ENCODE data around the gene MAN1B1. TPM values are rescaled to one million over a fixed set of nuclear protein-coding genes. Genes with fewer than 3 reads are reported as not detected.
"Not testable (repeated sequence)": the region's sequence is repeated elsewhere in the genome, so short reads cannot be mapped to it uniquely, and the experiment has no call there.

MAN1B1 gene
- total RNA-seq, 4 donors from 2014 or later = 26.1 to 30.2 (median 29.3) TPM

DNA sequence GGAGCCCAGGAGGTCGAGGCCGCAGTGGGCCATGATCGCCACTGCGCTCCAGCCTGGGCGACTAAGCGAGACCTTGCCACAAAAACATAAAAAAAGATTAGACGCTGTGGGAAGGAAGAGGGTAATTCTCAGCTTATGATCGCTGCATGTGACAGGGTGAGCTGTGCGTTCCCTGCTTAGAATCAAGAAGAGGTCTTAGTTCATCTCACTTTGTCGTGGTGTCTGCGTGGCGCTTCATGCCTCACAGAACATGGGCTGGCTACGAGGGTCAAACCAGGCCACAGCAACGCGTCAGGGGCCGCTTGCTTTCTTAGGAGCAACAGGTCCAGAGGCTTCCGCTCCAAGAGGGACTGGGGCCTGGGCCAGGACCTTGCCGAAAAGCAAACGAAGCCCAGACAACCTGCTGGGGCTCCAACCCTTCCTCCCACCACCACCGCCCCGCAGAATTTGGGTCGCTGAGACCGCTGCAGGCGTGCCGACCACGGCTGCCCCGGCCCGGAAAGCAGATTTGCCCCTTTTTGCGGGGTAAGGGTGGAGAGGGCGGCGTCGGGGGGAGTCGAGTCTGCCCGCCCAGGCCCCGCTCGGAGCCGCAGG lies 42.2 kb downstream of the MAN1B1 start:
- TF ChIP-seq CTCF (IDR thresholded peaks at IDR 0.05) (no peak), POLR2A (IDR thresholded peaks at IDR 0.05) (no peak)
- no peak for ATAC-seq
- Histone ChIP-seq H3K27me3 (peaks cover 39% of the 10 kb centered on the region), H3K27ac (peak overlapping the region in 3 of 4 donors; percentile 68 to 77 (median 76)), H3K36me3 (no peaks in the 10 kb centered on the region), H3K4me3 (peak overlapping the region; percentile 37 to 66), H3K9me3 (peaks cover 0 to 19% (median 0%) of the 10 kb centered on the region in 3 donors), H3K4me1 (peaks cover 0 to 38% (median 12%) of the 10 kb centered on the region in 3 donors)
- WGBS, 2 donors (ENCODE audit: low coverage in 1 of 2) = 48 to 64% methylated on average over 9 to 16 of the region's 37 CpGs

- H3K27ac ChIP-seq = peak overlapping the region in 3 of 4 donors; percentile 68 to 77 (median 76)
- peaks cover 0 to 38% (median 12%) of the 10 kb centered on the region in 3 donors for H3K4me1 ChIP-seq
- peaks cover 45% of the 10 kb centered on the region for H3K27me3 ChIP-seq
- TF ChIP-seq CTCF (IDR thresholded peaks at IDR 0.05) (no peak), POLR2A (IDR thresholded peaks at IDR 0.05) (peak; percentile 27 to 28), POLR2AphosphoS5 (IDR thresholded peaks at IDR 0.05) (peak; percentile 38)
- peak overlapping the region; percentile 37 to 66 for H3K4me3 ChIP-seq
- ATAC-seq = peak; percentile 96
- WGBS, 2 donors (ENCODE audit: low coverage in 1 of 2) = no CpG with 5 or more reads among the region's 86 CpGs
- H3K36me3 ChIP-seq = no peaks in the 10 kb centered on the region
- peaks cover 0 to 19% (median 0%) of the 10 kb centered on the region in 3 donors for H3K9me3 ChIP-seq
These were observed 42.8 kb downstream of the MAN1B1 start for GRCh38 chr9:137129456-137130175.

- TF ChIP-seq POLR2A (IDR thresholded peaks at IDR 0.05) (no peak), POLR2AphosphoS5 (IDR thresholded peaks at IDR 0.05) (no peak), EP300 (IDR thresholded peaks at IDR 0.05) (no peak), CTCF (IDR thresholded peaks at IDR 0.05) (no peak)
- Histone ChIP-seq H3K4me3 (peak overlapping the region; percentile 37 to 66), H3K4me1 (peaks cover 0 to 38% (median 12%) of the 10 kb centered on the region in 3 donors), H3K27ac (peak overlapping the region in 3 of 4 donors; percentile 68 to 77 (median 76)), H3K36me3 (no peaks in the 10 kb centered on the region), H3K27me3 (peaks cover 52% of the 10 kb centered on the region), H3K9me3 (peaks cover 0 to 19% (median 0%) of the 10 kb centered on the region in 3 donors)
- WGBS, 2 donors (ENCODE audit: low coverage in 1 of 2) = no CpG with 5 or more reads among the region's 58 CpGs
- no peak for ATAC-seq
These were observed 43.5 kb downstream of the MAN1B1 start for GRCh38 chr9:137130176-137130755.

DNA sequence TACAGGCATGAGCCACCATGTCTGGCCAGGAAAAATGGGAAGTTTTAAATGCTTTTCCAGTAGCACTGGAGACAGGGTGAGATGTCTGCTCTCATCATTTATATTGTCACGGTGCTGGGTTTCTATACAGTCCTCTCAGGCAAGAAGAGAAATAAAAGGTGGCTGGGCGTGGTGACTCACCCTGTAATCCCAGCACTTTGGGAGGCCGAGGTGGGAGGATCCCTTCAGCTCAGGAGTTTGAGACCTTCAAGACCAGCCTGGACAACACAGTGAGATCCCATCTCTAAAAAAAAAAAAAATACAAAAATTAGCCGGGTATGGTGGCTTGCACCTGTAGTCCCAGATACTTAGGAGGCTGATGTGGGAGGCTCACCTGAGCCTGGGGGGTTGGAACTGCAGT lies 47.4 kb downstream of the MAN1B1 start:
- Histone ChIP-seq H3K4me1 (peaks cover 0 to 26% (median 3%) of the 10 kb centered on the region in 3 donors), H3K36me3 (no peaks in the 10 kb centered on the region), H3K4me3 (no peak overlapping the region), H3K27me3 (peaks cover 91% of the 10 kb centered on the region), H3K27ac (no peak overlapping the region), H3K9me3 (peaks cover 0 to 19% (median 0%) of the 10 kb centered on the region in 3 donors)
- 63% methylated on average over 3 of the region's 4 CpGs; no CpG with 5 or more reads in 1 of the 2 donors for WGBS, 2 donors (ENCODE audit: low coverage in 1 of 2)
- TF ChIP-seq CTCF (IDR thresholded peaks at IDR 0.05) = no peak
- TF ChIP-seq POLR2A (IDR thresholded peaks at IDR 0.05) = no peak
- ATAC-seq = no peak

DNA sequence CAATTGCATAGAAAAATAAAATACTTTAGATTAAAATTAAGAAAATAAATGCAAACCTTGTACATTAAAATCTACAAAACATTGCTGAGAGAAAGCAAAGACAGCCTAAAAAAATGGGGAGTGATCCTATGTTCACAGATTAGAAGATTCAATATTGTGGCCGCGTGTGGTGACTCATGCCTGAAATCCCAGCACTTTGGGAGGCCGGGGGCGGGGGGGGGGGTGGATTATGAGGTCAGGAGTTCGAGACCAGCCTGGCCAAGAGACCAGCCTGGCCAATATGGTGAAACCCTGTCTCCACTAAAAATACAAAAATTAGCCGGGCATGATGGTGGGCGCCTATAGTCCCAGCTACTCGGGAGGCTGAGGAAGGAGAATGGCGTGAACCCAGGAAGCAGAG lies 48.4 kb downstream of the MAN1B1 start:
- not testable (repeated sequence) for H3K36me3 ChIP-seq, H3K27ac ChIP-seq, ATAC-seq, H3K4me3 ChIP-seq
- Histone ChIP-seq H3K27me3 (peaks cover 99% of the 10 kb centered on the region), H3K4me1 (peaks cover 0 to 21% (median 3%) of the 10 kb centered on the region in 3 donors), H3K9me3 (peaks cover 0 to 13% (median 0%) of the 10 kb centered on the region in 3 donors)
- WGBS, 2 donors (ENCODE audit: low coverage in 1 of 2) = 73 to 89% methylated on average over 8 to 9 of the region's 9 CpGs
